Hematopoietic multipotent progenitor cell treated with erythropoietin and hydrocortisone succinate and interleukin-3 and kit ligand, for 15 days (in vitro differentiated cells): ENCODE results near the gene FOSL1.
A peak's percentile ranks its signal among the peaks of the same experiment; 100 is the strongest.

Source experiments
- DNase-seq: peaks from one replicate; pipeline ENCODE4 v3.0.0-alpha.2; 2015; ENCODE audit warnings: low spot score

Gene FOSL1

DNA sequence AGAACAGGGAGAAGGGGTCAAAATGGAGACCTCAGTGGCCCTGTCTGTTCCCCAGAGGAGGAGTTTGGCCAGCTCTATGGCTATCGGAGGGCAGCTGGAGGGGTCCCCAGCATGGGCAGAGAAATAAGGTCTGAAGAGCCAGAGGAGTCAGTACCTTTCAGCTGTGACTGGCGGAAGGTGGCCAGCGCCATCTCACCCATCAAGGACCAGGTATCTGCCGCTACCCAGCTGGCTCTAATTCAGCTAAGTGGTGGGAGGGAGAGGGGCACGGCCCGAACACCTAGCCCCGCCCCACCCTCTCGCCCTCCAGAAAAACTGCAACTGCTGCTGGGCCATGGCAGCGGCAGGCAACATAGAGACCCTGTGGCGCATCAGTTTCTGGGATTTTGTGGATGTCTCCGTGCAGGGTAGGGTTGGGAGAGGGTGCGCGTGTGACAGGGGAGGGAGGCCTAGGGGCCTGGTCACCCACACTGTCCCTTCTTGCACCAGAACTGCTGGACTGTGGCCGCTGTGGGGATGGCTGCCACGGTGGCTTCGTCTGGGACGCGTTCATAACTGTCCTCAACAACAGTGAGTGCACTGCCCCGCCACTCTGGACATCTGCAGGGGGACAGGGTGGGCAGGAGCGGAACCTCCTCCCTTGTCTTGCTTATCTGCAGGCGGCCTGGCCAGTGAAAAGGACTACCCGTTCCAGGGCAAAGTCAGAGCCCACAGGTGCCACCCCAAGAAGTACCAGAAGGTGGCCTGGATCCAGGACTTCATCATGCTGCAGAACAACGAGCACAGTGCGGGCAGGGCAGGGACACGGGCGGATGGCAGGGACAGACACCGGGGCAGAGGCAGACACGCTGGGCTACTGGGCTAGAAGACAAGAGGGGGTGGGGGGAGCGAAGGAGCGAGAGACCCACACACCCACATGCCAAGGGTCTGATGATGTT lies 17.8 kb downstream of the FOSL1 start:
- DNase-seq: no peak

DNA sequence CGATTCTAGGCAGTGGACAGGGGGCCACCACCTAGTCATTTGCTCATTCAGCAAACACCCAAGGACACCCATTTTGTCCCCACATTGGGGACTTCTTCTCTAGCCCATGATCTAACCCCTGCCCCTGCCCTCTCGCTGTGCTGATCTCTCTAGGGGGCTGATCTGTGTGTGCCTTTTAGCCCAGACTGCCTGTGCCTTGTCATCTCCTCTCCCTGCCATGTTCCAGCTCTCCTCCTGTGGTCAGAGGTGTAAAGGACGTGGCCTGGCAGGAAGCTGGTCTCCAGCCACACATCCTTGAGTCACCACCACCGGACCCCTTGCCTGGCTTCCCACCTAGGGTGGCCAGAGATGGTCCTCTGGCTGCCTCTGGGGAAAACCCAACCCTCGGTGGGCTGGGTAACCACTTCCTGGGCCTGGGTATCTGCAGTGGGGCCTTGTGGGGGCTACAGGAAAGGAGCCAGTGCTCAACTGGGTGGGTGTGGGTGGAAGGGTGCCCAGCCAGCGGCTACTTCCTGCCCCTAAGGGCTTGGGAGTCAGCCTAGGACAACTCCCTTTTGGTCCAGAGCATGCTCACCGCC lies 19.3 kb downstream of the FOSL1 start:
- no peak for DNase-seq

DNA sequence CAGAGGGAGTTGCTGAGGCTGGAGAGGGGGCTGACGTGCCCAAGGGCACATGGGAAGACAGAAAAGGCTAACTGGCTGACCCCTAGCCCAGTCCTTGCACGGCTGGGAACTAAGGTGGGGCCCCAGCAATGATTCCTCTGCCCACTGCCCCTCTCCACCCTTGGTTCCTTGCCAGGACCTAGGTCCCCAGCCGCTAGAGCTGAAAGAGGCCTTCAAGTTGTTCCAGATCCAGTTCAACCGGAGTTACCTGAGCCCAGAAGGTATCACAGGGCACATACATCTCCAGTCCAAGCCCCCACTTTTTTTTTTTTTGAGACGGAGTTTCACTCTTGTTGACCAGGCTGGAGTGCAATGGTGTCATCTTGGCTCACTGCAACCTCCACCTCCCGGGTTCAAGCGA lies 20.2 kb downstream of the FOSL1 start:
- no peak for DNase-seq

DNA sequence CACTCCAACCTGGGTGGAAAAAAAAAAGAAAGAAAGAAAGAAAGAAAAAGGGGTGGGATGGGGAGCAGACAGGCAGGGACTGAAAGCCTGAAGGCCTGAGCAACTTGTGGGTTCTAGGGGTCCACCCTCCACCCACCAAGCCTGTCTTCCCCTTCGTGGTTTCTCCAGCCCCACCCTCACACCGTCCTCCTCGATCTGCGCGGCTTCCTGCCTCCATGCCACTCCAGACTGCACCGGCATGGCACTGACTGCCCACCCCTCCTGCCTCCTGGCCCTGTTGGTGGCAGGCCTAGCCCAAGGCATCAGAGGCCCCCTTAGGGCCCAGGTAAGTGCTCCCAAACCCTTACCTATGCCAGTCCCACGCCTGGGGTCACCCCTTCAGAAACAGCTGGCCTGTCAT lies 20.6 kb downstream of the FOSL1 start, which contains the start of gene CTSW:
Gene CTSW, plus strand, starts transcription at position 221 of the 400 bp plus-strand sequence. Its CDS starts 18 bp downstream, at position 239.
- DNase-seq: no peak

DNA sequence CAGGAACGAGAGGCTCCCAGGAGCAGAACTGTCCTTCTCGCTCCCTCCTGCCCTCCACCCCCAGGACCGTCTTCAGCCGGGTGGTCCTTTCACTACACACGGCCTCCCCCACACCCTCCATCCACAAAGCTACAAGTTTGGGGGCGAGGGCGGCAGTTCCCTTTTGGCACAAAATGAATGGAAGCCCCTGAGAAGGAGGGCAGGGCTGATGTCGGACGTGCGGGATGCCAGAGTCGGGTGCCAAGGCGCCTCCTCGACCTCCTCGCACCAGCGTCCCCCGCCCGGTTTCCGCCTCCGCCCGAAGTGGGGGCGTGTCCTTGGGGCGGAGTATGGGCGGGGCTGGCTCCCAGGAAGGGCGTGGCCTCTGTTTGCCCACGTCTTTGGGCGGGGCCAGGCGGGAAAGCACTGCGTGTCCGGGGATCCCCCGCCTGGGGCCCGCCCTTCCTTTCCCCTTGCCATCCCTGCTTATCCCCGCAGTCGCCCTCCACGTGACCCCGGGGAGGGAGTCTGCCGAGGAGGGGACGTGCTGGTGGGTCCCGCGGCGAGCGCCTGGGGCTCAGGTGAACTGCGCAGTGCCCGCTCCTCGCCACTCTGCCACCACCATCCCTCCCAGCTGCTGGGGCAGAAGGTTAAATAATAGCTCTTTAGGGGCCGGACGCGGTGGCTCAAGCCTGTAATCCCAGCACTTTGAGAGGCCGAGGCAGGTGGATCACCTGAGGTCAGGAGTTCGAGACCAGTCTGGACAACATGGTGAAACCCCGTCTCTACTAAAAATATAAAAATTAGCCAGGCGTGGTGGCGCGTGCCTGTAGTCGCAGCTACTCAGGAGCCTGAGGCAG lies 26.7 kb downstream of the FOSL1 start:
- peak; percentile 92 for DNase-seq

DNA sequence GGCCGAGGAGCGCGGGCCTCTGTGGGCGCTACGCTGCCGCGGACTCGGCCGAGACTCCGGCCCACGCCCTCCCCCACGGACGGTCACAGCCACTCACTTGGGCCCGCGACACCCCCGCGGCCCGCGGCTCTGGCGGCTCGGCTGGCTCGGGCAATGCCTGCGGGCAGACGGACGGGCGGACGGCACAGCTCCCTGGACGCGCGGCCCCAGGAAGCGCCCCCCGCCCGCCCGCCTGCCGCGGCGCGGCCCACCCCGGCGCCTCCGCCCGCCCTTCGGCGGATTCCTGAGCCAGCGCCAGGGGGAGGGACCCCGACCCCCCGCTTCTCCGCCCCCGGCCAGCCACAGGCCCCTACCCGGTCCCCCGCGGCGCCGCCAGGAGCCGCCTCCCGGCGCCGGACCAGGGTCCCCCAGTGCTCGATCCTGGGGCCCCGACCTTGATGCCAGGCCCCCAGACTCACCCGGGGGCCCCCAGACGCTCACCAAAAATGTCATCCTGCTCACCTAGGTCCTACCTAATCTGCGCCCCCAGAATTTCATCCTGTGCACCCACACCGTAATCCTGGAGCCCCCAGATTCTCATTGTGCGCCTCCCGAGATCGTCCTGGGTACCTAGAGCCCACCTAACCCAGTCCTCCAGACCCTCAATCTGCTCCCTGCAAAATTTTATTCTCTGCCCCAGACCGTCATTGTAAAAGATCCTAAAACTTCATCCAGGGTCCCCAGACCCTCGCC lies 27.4 kb downstream of the FOSL1 start, which contains the start of gene EFEMP2:
Gene EFEMP2, minus strand, starts transcription at position 215 of the 732 bp plus-strand sequence. CDS start 446 bp downstream, outside the sequence.
- DNase-seq: no peak

DNA sequence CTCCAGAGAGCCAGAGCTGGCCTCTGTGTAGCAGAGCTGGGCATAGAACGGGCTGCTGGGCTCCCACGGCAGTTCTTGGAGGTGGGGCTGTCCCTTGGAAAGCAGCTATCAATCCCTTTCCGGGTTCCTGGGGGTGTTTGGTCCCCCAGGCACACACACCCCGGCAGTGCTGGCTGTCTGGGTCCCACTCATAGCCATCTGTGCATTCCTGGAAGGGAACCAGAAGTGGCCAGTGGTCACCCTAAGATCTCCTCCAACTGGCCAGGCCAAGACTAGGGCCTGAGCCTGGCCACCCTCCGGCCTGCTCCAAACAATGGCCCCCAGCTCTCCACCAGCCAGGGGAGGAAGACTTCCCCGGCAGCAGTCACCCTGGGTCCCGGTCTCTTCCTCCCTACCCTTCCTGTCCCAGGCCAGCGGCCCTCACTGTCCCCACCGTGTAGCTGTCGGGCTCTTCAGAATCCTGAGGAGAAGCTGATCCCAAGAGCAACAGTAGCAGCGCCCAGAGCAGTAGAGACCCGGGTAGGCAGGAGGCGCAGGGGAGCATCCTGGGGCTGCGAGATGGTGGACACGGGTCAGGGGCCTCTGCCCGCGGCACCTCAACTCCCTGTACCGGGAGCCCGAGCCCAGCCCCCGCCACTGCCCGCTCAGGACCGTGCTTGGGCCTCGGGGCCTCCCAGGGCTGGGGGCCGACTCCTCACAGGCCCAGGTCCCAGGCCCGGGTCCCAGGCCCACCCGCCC lies 28.2 kb downstream of the FOSL1 start:
- DNase-seq: no peak

DNA sequence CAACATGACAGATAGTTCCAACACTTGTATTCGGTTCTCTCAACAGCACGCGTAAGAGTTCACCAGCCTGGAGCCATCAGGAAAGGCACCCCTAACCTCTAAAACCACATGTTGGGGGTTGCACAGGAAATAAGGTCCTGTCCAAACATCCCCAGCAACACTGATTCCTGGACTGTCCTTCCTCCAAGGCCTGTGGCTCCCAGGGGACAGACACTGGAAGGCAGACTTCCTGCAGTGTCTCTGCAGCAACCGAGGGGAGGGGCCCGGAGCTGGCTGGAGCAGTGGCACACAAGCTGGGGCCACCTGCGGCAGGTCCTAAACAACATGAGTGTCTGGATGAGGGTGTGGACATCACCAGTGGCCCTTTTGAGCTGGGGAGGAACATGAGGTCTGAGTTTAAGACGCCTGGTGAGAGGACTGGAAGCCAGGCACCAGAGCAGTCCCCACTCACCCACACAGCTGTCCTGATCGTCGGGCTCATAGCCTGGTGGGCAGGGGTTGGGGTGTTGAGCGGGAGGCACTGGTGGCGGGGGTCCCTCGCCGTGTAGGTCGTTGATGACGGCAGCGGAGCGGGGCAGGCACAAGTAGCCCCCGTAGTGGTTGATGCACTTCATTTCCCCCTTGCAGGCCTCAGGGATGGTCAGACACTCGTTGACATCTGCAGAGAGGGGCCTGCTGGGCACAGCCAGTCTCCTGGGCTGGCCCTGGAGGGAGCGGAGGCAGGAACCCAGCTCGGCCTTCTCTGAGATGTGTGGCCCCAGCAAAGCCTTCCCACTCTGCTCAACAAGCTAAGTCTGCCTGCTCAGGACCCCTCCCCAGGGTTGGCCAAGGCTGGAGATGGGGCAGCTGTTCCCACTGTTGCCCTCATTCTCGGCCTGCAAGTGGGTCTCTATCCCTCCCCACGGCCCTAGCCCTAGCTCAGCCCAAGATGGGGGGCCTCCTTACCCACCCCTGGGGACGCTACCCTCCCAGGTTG lies 29.2 kb downstream of the FOSL1 start:
- DNase-seq: no peak

DNA sequence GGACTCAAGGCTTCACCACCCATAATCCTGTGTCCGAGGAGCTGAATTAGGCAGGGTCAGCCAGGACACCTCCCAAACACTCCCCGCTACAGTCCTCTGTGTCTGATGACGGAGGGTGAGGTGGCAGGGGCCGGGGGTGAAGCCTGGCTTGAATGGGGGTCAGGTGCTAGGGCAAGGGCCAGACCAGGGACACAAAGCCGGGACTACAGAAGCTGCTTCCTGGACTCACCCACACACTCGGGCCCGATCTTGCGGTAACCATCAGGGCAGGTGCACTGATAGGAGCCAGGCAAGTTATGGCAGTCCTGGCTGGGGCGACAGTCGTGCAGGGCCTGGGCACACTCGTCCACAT lies 29.9 kb downstream of the FOSL1 start:
- DNase-seq: no peak

DNA sequence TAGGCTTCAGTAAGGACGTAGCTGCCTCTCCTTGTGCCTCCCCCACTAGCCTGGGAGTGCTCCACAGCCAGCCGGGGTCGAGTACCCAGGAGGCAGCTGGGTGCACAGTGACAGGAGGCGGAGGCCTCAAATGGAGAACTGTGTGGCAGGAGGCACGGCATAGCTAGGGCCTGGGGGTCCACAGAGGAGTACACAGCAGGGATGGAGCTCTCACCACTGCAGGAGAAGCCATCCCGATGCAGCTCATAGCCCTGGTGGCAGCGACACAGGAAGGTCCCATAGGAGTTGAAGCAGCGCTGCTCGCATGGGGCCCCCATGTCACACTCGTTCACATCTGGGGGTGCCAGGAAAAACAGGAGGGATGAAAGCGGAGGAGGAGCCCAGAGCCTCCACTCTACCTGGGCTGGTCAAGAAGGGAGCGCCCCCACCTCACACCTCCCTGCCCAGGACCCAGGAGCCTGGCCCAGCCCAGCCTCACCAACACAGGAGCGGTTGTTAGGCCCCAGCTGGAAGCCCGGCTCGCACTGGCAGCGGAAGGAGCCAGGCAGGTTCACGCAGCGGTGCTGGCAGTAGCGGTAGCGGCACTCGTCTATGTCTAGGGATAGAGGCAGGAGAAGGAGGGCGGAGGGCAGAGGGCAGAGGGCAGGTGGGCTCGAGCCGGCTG lies 30.4 kb downstream of the FOSL1 start:
- no peak for DNase-seq

DNA sequence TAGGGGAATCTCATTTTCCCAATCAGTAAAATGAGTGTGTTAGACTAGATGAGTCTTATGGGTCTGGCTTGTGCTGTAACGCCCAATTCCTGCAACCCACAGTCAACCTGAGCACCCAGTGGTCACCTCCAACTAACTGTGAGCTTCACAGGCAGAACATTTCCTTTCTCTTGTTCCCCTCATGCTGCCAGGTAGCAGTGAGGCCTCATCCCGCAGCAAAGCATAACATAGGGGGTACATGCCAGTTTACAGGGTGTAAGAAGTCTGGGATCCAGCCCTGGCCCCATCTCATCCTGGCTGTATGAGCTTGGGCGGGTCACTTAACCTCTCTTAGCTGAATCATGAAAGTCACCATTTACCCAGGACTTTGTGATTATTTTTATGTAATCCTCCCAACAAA lies 31.3 kb downstream of the FOSL1 start:
- no peak for DNase-seq

DNA sequence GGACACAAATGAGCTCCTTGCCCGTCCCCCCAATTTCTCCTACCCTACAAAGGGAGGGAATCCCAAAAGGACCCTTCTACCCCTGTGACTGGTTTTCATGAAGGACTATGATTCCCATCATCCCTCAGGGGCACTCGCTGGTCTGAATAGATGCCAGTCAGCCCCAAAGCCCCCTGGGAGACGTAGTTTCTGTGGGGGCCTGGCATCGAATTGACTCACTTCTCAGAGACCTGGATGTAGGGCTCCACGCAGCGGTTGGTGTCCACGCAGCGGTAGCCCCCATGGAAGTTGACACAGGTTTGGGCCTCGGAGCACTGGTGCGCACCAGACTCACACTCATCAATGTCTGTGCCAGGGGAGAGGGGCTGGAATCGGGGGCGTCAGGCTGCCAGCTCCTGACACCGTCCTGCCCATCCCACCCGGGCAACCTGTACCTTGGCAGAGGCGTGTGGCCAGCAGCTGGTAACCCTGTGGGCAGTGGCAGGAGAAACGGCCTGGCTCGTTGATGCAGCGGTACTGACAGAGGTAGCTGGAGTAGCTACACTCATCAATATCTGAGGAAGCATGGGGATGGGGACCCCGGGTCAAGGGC lies 32.0 kb downstream of the FOSL1 start:
- DNase-seq: no peak

DNA sequence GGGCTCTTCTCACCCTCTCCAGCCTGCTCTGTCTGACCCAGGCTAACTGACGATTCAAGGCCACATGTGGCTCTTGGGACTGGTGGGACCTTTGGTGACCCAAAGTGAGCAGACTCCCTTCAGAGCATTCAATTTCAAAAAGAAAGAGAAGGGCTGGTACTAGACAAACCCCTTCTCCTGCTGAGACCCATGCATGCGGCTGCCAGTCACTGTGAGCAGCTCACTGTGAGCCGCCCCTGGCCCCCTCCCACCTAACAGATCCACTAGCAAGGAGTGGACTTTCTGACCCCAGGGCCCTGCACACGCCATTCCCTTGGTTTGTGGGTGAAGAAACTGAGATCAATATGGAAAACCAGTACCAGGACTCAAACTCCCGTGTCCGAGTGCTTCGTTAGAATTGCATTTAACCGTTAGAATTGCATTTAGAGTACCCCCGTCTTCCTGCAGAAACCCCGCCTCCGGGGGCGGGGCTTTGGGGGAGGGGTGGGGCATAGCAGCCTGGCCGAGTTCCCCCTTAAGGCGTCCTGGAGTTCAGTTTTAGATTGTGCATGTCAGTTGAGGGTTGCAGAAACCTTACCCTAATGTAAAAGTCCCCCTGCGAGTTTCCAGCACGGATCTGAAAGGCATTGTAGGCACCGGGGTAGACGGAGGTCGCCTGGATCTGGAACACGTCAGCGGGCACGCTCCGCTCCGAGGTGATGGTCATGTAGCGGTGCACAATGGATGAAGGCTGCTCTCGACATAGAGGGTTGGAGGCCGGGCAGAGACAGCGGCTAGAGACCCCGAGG lies 32.7 kb downstream of the FOSL1 start:
- no peak for DNase-seq

DNA sequence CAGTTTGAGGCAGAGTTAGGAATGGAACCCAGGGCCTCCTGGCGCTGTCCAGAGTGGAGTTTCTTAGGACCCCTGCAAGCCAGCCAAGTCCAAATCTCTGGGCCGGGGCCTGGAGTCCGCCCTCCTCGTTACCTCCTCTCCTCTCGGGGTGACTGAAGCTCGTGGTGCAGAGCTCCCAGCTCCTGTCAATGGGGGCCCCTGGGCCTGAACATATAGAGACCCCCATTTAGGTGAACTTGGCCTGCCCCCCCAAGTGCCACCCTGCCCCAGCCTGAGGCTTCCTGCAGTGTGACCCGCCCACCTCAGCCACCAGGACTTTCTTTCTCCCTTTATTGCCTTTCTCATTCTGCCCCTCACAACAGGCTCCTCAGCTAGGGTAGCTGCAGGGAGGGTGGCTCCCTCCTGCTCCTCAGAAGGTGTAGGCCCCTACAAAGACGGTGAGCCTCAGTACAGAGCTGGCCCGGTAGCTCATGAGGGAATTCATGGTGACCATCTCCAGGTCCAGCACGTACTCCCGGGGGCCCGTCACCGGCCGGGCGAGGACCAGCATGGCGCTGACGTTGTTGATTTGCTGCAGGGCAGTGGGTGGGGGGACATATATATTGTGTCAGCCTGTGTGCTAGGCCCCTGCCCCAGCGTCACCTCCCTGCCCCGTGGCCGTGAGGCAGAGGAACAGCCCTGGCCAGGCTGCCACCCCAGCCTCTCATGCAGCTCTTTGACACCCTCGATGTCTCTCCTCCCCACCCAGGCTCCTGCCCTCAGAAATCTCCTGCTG lies 33.5 kb downstream of the FOSL1 start:
- DNase-seq: no peak

DNA sequence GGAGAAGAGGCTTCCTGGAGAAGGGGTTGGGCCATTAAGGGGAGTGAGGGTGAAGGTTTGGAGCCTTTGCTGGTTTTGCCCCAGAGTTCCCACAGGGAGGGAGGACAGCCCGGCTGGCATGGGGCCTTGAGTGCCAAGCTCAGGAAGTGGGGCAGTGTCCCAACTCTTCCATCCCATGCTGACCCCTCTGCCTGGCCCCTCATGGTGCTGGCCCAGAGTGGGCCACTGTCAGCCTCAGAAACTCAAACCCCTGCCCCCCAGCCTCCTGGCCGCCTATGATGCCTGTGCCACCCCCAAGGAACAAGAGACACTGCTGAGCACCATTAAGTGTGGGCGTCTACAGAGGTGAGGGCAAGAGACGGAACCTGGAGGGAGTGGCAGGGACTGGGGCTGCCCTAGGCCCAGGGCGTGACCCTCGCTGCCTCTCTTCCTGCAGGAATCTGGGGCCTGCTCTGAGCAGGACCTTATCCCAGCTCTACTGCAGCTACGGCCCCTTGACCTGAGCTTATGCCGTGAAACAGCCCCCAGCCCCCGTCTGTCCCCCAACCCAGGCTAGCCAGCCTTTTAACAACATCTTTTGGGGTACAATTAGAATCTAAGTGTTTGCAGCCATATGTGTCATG lies 34.5 kb downstream of the FOSL1 start:
- no peak for DNase-seq

DNA sequence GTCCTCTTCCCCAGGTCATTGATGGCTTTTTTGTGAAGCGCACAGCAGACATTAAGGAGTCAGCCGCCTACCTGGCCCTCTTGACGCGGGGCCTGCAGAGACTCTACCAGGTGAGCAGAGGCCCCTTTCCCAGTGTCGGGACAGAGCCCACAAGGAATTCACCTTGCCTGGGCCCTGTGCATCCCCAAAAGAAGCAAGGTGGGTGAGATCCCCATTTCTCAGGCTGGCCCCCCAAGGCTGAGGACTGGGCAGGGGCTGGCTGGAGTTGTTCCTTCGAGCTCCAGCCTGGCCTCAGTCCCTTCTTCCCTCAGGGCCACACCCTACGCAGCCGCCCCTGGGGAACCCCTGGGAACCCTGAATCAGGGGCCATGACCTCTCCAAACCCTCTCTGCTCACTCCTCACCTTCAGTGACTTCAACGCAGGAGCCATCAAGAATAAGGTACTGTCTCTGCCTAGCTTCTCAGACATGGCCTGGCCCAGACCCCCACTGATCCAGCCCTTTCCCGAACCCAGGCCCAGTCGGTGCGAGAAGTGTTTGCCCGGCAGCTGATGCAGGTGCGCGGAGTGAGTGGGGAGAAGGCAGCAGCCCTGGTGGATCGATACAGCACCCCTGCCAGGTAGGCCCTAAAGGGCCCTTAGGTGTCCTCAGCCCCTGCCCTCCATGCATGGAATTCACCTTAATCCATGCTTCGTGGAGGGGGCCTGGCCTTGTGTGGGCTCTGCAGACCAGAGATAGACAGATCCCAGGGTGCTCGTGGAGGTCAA lies 35.3 kb downstream of the FOSL1 start:
- DNase-seq: no peak
